Measurements from ENCODE around the gene UBASH3A. TPM values are rescaled to one million over a fixed set of nuclear protein-coding genes. Genes with fewer than 3 reads are reported as not detected.
"Not testable (repeated sequence)": the region's sequence is repeated elsewhere in the genome, so short reads cannot be mapped to it uniquely, and the experiment has no call there.

Gene UBASH3A
- polyA plus RNA-seq, 4 donors, result 0.07 to 0.10 (median 0.10) TPM; not detected in 1

DNA sequence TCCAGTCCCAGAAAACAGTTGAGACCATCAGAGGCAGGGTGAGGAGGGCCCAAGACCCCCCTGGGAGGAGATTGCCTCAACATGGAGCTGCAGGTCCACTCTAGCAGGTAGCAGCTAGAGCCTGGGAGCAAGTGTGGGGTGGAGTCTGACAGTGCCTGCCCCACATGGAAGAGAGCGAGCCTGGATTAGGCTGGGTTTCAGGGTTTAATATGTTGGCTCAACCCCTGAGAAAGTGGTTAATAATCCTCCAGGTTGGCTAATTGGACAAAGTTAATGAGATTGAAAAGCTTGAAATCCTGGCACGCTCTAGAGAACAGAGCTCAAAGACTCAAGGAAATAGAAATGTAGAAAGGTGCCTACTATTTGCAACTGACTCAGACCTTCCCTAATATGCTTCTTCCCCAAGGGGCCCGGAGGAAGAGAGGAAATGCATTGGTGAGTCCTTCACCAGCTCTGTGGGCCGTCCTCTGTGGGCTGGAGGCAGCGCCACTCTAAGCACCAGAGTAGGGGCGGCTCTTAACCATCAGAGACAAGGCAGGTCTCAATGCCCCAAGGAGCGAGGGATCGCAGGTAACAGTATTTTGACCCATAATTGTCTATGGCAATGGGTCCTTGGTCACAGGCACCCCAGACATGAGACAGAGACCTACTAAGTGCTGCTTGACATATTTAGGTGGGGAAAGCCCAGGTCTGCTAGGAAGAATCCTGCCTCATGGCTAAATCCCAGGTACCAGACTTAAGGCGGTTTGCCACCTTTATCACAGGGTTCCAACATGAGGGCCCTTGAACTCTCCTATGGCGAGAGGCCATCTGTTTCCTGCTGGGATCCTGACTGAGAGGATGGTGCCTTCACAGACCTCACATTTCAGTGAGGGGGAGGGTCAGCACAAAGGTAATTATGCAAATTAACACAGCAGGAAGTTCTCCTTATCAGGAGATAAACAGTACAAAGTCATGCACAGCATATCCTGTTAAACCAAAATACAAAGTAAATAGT lies 58.5 kb downstream of the UBASH3A start:
- DNase-seq (ENCODE audit: low read depth in 4 of 4, low spot score in 3 of 4), result peak in 3 of 4 donors; percentile 62 to 81 (median 71)

DNA sequence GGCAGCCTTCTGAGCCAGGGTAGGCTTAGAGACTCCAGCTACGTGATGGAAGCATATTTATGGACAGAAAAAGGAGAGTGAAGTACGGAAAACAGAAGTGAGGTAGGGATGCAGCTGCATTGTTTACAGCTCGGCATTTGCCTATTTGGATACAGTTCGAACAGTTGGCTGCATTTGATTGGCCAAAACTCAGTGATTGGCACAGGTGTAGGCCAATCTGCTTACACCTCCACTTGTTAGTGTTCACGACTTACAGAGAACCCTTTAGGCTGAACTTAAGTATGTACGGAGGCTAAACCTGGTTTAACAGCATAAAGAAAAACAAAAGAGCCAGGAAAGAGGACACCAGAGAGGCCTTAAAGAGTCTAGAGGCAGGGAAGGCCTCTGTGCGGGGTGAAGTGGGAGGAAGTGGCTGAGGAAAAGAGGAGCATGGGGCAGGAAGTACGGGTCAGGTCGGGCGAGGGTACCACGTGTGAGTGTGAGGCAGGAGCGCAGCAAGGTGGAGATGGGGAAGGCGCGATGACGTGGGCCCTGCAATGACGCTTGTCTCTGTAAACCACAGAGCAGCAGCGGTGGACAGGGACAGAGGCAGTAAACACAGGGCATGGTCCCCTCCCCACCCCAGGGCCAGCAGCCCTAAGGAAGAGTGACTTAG lies 60.3 kb downstream of the UBASH3A start:
- no peak for DNase-seq (ENCODE audit: low read depth in 4 of 4, low spot score in 3 of 4)

DNA sequence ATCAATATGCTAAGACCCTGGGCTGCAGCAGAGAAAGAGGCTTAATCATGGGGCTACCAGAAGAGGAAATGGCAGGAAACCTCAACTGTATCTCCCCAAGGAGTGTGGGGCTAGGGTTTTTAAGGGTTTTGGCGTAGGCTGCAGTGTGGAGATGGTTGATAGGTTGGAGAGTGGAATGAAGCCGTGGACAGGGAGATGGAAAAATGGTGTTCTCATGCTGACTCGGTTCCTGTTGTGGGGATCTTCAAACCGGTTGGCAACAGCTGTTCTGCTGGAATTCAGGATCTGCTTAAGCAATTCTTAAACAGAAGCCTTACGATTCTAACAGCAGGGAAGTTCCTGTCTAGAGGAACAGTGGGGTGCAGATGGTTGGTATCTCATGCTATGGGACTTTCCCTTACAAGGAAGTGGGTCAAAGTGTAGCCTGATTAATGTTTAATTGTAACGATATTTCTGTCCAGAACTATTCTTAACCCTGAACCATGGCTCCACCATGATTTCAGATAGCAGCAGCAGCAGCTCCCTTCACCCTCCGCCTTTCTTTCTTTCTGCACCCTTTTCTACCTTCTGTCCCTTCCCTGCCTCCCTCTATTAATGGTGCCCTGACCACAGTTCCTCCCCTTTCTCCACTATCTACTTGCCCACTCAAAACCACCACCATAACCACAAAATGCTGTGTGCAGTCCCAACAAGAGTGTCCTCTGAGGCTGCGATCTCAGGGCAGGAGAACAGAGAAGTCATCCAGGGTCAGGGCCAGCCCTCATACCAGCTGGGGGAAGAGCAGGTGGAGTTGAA lies 61.5 kb downstream of the UBASH3A start:
- DNase-seq (ENCODE audit: low read depth in 4 of 4, low spot score in 3 of 4), result no peak

DNA sequence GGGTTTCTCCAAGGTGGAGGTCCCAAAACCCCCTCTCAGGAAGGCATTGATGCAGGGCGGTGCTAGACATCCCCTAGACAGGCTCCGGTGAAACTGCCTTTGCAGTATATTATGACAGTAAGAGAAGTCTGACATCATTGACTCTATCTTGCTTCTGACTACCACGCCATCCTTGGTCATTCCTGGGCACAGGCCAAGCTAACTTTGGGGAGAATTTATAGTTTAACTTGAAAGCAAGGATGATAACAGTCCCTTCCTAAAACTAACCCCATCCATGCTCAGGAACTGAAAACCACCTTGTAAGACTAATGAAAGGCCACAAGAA lies 62.1 kb downstream of the UBASH3A start:
- no peak for DNase-seq (ENCODE audit: low read depth in 4 of 4, low spot score in 3 of 4)

DNA sequence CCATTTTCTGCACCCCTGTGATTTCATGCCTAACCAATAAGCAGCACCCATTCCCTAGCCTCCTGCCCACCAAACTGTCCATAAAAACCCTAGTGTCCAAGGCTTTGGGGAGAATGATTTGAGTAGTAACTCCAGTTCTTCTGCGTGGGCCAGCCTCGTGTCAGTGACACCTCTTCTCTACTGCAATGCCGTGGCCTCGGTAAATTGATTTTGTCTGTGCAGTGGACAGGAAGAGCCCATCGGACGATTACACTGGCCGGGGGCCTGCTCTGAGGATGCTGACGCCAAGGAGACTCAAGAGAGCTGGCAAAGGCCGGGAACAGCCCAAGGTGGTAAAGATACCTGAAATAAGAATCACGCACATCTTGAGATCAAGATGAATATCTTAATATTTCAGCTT lies 63.0 kb downstream of the UBASH3A start:
- no peak for DNase-seq (ENCODE audit: low read depth in 4 of 4, low spot score in 3 of 4)

DNA sequence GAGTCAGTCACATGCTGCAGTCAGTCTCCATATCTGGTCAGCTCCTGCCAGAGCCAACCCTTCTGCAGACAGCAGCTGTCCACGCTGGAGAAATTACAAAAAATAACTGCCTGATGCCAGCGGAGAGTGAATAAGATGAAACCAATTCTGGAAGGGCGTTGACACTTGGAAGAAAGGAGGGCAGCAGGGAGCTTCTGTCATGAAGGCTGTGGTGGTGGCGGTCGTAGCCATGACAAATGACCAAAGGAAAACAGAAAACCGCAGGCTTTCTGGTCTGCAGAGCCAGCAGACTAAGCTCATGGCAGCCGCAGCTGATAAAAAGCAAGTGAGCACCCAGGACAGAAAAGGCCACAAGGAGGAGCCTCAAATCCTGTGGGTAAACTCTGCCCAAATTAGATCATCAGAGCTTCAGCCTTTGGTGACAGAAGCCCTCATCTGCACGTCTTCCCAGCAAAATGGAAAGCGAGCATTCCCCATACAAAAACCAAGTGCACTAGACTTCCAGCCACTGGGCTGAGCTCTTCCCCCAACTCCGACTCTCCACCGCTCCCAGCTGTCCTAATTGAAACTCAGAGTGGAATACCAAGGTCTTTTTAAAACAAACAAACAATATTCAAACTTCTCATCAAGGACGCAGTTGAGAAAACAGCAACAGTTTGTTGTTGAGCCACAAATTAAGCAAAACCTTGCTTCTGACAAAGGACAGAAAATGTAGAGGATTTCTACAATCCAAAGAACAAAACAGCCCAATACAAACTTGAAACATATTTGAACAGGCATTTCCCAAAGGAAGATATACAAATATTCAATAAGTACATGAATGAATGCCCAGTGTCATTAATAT lies 63.7 kb downstream of the UBASH3A start:
- DNase-seq (ENCODE audit: low read depth in 4 of 4, low spot score in 3 of 4), result no peak

DNA sequence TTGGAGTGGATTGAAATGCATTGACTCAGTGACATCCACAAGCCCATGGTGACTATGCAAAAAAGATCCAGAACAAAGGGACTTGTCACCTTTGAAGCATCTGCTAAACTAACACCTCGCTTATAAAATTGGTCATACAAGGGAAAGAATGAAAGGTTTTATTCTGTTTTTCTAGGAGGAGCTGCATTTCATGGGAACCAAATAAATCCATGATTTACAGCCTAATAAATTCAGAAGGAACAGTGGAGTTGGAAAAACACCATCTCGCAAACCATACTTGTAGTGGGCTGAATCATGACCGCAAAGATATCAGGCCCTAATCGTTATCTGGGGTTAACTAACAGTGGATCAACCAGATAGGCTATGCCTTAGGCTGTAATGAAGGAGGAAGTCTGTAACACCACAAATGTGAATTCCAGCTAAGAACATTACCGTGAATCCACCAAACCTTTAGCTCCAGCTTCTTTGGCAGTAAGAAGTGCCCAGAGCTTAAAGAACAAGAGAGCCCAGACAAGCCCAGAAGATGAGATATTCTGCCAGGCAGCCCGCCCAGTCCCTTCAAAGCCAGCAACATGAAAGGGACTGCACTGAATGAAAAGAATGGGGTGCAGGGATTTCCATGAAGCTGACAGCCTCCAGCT lies 64.9 kb downstream of the UBASH3A start:
- DNase-seq (ENCODE audit: low read depth in 4 of 4, low spot score in 3 of 4), result no peak

DNA sequence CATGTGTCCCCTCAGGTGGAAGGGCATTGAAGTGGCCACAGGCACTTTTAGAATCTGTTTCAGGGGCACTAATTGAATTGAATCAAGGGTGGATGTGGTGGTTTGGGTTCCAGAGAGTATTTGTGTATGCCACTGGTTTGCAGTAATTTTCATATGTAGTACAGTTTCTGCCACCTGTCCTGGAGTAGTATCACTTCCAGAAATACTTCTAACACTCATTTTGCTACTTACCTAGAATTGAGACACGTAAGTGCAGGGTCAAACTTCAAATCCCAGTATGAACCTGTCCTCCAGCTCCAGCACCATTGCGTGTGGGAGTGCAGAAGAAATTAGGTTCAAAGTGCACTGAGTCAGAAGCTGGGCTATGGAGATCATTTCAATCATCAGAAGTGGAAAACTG lies 65.6 kb downstream of the UBASH3A start:
- DNase-seq (ENCODE audit: low read depth in 4 of 4, low spot score in 3 of 4), result no peak

DNA sequence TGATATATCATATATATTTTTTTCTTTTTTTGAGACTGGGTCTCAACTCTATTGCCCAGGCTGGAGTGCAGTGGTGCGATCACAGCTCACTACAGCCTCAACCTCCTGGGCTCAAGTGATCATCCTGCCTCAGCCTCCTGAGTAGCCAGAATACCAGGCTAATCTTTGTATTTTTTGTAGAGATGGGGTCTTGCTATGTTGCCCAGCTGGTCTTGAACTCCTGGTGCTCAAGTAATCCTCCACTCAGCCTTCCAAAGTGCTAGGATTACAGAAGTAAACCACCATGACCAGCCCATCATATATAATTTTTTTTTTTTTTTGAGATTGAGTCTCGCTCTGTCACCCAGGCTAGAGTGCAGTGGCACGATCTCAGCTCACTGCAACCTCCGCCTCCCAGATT lies 66.0 kb downstream of the UBASH3A start:
- not testable (repeated sequence) for DNase-seq (ENCODE audit: low read depth in 4 of 4, low spot score in 3 of 4)

DNA sequence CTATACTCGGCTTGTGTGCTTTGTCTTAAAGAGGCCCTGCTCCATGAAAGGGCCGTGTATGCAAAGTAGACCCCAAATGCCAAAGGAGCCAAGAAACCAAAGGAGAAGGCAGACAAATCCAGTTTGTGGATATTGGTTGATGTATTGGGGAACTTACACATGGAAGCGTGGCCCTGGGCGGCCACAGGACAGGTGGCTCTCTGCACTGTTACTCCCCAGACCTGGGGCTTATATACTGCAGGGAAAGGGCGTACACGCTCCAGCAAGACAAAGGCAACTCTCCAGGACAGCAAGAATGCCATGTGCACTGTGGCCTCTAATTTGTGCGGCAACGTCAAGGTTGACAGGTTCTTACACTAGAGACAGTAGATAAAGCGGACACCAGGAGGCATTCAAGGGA lies 67.5 kb downstream of the UBASH3A start:
- DNase-seq (ENCODE audit: low read depth in 4 of 4, low spot score in 3 of 4), result no peak

DNA sequence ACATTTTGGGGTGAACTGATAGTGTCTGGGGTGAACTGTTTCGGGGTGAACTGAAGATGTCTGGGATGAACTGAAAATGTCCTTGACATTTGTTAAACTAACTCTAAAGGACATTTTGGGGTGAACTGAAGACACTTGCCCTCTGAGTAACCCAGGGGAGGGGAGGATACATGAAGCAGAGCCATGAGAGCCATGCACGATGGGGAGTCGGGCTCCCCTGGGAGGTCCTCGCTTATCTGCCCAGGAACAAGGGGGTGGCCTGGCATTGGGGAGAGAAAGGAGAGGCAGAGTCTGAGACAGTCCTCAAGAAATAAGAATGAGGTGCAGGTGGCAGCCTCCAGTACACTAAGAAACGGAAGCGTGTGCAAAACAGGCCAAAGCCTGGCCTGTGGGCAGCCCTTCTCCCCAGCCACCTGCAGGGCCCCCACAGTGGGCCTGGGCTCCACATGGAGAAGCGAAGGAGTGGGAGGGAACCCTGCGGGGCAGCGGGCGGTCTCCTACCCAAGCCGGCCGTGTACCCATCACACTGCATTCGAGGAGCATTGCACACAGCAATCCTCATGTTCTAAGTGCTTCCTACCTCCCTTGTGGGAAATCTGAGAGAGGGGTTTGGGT lies 68.1 kb downstream of the UBASH3A start:
- no peak for DNase-seq (ENCODE audit: low read depth in 4 of 4, low spot score in 3 of 4)

DNA sequence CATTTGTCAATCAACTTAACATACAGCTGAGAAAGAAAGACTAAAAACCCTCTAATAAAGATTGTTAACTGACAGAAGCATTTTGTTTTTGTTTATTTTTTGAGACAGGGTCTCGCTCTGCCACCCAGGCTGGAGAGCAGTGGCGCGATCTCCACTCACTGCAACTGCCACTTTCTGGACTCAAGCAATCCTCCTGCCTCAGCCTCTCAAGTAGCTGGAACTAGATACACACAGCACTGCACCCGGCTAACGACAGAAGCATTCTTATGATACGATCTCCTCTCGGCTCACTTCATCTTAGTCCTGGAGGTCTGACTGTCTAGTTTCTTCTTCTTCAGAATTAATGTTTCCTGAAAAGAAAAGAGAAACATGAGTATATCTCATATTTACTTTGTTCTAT lies 68.8 kb downstream of the UBASH3A start:
- no peak for DNase-seq (ENCODE audit: low read depth in 4 of 4, low spot score in 3 of 4)

DNA sequence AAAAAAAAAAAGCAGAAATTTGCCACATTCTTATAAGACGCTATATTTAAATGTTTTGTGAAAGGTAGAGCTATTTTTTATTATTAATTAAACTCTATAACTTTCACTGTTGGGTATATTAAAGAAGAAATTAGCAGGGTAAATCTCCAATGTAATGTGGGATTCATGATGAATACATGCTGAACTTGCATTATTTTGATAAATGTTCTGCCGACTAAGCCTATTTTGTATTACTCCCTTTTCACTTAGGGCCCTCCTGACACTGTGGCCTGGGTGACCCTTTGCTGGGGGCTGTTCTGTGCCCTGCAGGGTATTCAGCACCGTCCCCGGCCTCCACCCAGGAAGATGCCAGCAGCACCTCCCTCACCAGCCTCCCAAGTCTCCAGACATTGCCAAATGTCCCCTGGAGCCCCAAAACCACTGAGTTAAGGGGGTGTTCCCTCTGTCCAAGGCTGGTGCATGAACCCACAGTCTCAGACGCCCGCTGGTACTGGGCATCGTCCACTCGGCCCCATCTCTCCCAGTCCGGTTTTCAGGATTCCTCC lies 69.9 kb downstream of the UBASH3A start:
- DNase-seq (ENCODE audit: low read depth in 4 of 4, low spot score in 3 of 4), result no peak

DNA sequence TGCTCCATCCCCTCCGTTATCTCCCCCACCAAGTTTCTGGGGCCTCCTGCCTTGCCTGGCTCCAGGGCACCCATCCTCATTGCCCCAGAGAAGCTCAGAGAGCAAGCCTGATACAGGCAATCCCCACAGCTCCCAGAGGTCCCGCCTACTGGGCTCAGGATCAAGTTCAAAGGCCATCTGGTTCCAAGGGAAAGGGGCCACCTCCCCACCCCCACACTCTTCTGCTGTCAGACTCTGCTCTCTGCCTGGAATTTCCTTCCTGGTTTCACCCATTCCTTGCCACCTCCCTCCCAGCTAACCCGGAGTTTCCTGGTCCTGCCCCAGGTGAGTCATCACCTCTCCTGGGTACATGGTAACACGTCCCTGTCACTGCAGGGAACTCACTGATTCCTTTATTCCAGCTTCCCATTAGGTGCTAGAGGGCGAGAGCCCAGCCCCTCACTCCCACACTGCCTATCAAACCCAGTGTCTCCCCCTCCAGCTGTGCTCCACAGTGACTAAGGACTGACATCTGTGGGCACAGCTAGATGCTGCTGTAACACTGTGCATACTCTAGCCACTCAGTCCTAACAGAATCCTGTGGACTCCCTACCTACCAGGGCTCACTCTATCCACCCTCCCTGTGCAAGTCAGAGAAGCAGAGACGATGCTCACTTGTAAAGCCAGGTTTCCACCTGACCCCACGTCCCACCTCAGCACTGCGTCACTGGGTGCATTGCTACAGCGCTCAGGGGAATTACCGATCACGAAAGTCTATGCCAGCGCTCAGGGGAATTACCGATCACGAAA lies 70.5 kb downstream of the UBASH3A start:
- no peak for DNase-seq (ENCODE audit: low read depth in 4 of 4, low spot score in 3 of 4)

DNA sequence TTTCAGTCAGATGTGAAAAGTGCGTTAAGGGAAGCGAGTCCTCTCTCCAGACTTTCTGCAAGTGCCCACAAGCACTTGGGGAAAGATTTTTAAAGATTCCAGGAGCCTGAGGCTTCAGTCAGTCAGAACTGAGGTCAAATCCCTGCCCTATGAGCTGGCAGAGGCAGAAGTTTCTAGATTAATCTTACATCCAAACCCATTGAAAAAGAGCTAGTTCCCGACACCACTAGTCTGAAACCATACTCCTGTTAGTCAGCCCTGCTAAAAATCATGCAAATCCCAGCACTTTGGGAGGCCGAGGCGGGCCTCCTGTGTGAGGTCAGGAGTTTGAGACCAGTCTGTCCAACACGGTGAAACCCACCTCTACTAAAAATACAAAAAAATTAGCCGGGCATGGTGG lies 71.3 kb downstream of the UBASH3A start:
- DNase-seq (ENCODE audit: low read depth in 4 of 4, low spot score in 3 of 4), result no peak

DNA sequence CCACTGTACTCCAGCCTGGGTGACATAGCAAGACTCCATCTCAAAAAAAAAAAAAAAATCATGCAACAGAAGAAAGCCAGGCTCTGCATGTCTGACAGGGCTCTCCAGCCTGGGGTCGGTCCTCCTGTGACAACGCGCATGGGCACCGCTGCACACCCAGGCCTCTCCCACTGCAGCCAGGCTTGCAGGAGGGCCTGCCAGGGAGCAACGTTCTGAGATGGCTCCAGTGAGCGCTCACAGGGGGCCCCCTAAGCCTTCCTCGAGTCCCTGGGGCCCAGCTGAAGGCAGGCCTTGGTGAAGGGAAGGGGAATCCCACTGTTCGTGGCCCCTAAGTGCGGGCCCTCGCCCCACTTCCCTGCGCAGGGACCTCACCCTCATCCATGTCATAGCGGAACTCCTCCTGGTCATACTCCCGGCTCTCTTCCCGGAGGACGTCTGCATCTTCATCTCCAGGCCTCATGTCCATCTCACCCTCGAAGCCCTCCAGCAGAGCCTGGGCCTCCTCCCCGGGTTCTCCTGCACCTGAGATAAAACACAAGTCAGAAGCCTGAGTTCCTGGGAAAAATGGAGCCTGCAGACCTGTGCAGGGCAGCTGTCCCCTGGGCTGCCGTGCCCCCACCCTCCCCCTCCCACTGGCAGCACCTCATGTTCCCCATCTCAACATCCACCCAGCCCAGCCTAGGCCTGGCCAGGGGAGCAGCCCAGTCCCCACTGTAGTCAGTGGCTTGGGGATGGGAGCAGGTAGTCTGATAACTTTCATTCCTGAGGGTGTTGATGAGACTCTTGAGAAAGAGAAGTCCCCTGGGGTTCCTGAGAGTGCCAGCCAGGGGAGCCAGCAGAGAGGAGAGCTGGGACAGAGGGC lies 72.1 kb downstream of the UBASH3A start:
- no peak for DNase-seq (ENCODE audit: low read depth in 4 of 4, low spot score in 3 of 4)

All from right renal pelvis (tissue), 4 donors.